GM23248 (cell line): ENCODE data around the gene FHL2.

Experiments
- EZH2 ChIP-seq: fragments of 200-600 bp; sonication (generic); IDR thresholded peaks from 2 replicates; pipeline ENCODE4 v1.6.1; 2018; ENCODE audit warnings: antibody characterized with exemption, mild to moderate bottlenecking; ENCODE audit not compliant: insufficient read depth, poor library complexity, severe bottlenecking
- EZH2phosphoT487 ChIP-seq: fragments of 200-600 bp; sonication (generic); IDR thresholded peaks from 2 replicates; pipeline ENCODE4 v1.6.1; 2018; ENCODE audit warnings: antibody characterized with exemption, moderate library complexity, mild to moderate bottlenecking, low read depth; ENCODE audit not compliant: insufficient read depth

DNA sequence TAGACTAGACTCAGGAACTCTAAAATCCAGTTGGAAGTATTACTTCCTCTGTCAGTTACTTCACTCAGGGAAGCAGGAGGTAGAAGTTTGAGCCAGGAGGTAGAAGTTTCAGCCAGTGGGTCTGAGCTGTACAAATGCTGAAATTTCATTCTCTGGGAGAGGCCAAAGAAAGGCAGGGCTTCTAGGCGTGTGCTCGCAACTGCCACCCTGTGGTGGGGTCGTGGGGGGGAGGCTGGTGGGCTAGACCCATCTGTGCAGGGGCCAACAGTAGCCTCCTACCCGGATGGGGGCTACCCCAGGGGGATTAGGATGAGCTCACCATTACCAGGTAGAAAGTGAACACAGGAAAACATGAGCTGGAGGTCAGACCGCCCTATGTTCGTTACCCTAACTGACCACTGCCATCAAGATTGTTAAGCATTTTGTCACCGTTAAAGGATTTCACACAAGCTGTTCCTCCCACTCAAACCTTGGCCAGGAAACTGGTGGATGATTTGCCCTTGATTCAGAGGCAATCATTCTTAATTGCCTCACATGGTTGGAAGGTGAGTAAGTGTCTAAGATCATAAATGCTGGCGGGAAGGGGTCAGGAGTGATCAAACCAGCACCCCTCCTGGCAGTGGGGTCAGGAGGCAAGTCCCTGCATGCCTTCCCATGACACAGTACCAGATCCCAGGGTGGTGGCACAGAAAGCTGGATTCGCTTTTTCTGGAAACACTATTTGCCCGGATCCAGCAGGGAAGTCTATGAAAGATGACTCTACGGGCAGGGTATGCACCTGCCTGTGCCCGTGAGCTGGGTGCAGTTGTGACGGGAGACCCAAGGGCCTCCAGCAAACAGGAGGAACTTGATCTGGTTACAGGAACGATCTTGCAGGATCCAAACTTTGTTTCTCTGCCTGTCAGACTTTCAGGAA lies 5.2 kb upstream of the FHL2 start:
- no peak for TF ChIP-seq EZH2
- TF ChIP-seq EZH2phosphoT487: 0 out of 2 replicates have a peak, but pooled peaks have one; percentile 59
